Stimulated activated CD4-positive, alpha-beta T cell treated with anti-CD3 and anti-CD28 coated beads, Interleukin-1b, Interleukin-23, amount 100 ng/mL, for 48 hours (primary cell): Measurements from ENCODE around the gene SPATA31C1.
"Not testable (repeated sequence)": the region's sequence is repeated elsewhere in the genome, so short reads cannot be mapped to it uniquely, and the experiment has no call there.

Experiments used
- DNase-seq: peaks from one replicate; pipeline ENCODE4 v3.0.0-alpha.2; 2020

SPATA31C1 gene

GRCh38 chr9:87917662-87918061 lies at the start of gene SPATA31C1:
Gene SPATA31C1, plus strand, starts transcription at chr9:87917962.
- DNase-seq: not testable (repeated sequence)

- no peak for DNase-seq
Observed at GRCh38 chr9:87868175-87868574, 49.6 kb upstream of the SPATA31C1 start.

GRCh38 chr9:87868635-87869034 lies 49.1 kb upstream of the SPATA31C1 start:
- no peak for DNase-seq

GRCh38 chr9:87869082-87869481 lies 48.7 kb upstream of the SPATA31C1 start:
- DNase-seq: no peak

- no peak for DNase-seq
Observed at GRCh38 chr9:87871425-87872078, 46.2 kb upstream of the SPATA31C1 start.

- no peak for DNase-seq
Observed at GRCh38 chr9:87872079-87872624, 45.6 kb upstream of the SPATA31C1 start.

GRCh38 chr9:87873607-87874303 lies 44.0 kb upstream of the SPATA31C1 start:
- no peak for DNase-seq

GRCh38 chr9:87874304-87874623 lies 43.5 kb upstream of the SPATA31C1 start:
- DNase-seq: no peak

GRCh38 chr9:87875060-87875459 lies 42.7 kb upstream of the SPATA31C1 start:
- DNase-seq: no peak

- no peak for DNase-seq
Observed at GRCh38 chr9:87875831-87876545, 41.8 kb upstream of the SPATA31C1 start.

- DNase-seq: no peak
Observed at GRCh38 chr9:87876708-87877107, 41.1 kb upstream of the SPATA31C1 start.

- no peak for DNase-seq
Observed at GRCh38 chr9:87878989-87879511, 38.7 kb upstream of the SPATA31C1 start.

GRCh38 chr9:87880116-87880515 lies 37.6 kb upstream of the SPATA31C1 start:
- no peak for DNase-seq

GRCh38 chr9:87880683-87881082 lies 37.1 kb upstream of the SPATA31C1 start:
- DNase-seq: no peak

GRCh38 chr9:87882627-87883026 lies 35.1 kb upstream of the SPATA31C1 start, which contains the start of gene SPATA31E1:
Gene SPATA31E1, plus strand, starts transcription at chr9:87882877. Its CDS starts 15 bp downstream, at chr9:87882892.
- DNase-seq: no peak

GRCh38 chr9:87883274-87883673 lies 34.5 kb upstream of the SPATA31C1 start:
- no peak for DNase-seq

GRCh38 chr9:87883990-87884389 lies 33.8 kb upstream of the SPATA31C1 start:
- DNase-seq: no peak

GRCh38 chr9:87884578-87885459 lies 32.9 kb upstream of the SPATA31C1 start:
- DNase-seq: no peak

- DNase-seq: no peak
Observed at GRCh38 chr9:87885484-87886189, 32.1 kb upstream of the SPATA31C1 start.

- DNase-seq: no peak
Observed at GRCh38 chr9:87886210-87886932, 31.4 kb upstream of the SPATA31C1 start.

GRCh38 chr9:87886933-87887505 lies 30.7 kb upstream of the SPATA31C1 start:
- DNase-seq: no peak
